NCI-H1436 treated with DMSO at 0.1 percent for 48 hours (cell line): ENCODE measurements around the gene LAPTM4A.
"Not testable (repeated sequence)": the region's sequence is repeated elsewhere in the genome, so short reads cannot be mapped to it uniquely, and the experiment has no call there.

Experiments
- DNase-seq: peaks from one replicate; lab custom pipeline; 2025; lab: John Stamatoyannopoulos, UW

LAPTM4A gene

DNA sequence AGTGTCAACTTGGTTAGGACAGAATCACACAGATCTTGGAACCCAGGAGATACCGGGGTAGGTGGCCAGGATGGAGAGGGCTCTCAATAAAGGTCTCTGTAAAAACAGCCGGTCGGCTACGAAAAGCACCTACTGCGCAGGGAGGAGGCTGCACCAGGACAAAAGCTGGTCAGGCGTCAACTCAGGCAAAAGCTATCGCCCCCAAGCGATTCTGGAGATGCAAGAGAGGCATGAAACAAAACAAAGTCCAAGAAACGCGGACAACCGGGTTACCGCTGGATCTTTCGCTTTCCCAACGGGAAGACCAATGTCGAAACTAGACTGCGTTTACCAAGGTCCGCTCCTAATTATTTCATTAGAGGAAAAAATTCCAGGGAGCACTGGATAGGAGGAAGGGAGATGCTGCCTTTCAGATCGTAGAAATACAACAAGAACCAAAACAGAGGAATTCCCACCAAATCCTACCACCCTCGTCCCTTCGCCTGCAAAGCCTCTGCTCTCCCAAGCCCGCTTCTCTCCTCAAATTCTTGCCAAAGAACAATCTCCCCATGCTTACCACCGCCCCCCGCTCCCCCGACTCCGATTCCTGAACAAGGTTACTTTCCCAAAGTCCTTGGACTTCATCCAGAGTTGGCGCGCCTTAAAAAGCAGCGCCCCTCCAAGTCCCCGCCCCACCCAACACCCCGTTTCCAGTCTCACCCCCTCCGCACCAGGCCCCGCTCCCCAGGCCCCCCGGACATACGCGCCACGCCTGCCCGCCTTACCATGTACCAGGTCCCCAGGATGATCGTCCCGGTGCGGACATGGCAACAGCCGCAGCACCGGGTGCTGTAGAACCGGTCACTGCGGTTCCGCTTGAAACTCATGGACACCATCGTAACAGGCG is 539 bp downstream of the LAPTM4A start:
- no peak for DNase-seq

DNA sequence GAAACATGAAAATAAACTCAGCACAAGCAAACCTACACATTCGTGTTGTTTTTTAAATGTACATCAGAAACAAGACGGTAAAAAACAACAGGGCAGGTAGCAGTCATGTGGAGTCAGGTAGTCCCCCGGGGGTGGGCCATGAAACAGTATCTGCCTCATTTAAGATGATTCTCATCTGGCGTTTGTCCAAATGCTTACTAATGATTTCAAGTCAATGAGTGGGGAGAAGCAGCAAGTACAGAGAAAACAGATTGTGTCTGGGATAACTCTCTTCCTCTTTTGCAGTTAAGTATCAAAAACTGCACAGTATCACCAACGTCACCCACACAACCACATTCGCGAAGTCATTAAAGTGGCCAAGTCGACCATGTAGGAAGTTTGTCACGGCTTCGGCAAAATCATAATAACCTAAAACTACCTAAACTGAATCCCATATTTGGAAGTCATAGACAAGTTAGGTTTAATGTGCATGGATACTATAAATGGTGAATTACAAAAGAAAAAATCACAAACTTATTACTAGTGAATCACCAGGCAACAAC is 1.3 kb downstream of the LAPTM4A start:
- peak; percentile 81 for DNase-seq

DNA sequence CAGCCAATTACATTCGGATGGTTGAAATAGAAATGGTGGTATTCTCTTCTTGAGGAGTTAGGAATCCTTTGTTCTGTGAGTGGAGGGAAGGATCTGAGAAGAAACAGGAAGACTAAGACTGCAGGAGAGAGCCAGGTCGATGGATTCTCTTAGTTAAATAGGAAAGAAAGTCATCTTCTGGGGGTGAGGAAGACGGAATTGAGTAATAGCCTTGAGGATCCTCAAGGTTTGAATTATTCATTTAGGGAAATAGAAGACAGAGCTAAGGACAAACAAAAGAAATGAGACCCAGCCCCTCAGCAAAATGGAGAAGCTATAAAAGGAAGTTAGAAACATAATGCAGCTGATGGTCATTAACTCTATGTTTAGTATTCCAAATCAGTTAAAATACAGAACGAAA is 1.8 kb downstream of the LAPTM4A start:
- DNase-seq: peak; percentile 35

DNA sequence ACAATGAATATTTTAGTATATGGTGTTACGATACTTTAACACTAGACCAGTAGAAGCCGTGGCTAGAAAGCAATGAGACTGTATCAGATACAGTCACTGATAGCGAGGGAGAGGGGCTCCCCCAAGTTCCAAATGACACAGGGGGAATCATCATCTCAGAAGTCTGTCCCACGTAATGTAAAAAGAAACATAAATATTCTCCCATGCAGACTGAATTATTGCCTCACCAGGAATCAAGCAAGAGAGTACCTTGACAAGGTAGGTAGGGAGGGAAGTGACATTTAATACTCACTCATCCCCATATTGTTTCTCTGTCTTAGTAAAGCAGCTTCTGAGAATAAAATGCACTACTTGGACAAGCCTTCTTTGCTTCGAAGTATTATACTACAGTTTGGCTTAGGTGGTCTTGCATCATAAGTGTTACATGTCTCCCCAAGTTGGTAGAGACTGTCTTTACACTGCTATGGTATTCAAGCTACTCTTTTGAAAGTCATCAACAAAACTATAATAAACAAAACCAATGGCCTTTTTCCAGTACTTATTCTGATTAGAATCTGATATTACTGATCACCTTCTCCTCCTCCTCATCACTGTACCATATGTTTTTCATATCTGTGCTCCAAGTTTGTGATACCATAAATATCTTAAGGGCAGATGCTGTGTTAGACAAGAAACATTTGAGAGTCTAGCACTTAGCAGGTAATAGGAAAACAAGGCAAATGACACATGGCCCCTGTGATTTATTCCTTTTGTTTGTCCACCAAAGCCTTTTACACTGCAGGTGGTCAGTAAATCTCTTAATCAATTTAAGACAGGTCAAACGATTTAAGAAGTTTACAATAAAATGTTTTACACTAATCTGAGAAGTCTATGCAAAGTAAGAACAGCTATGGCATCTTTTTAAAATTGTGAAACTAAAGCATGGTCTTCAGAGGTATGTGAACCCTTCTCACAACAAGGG is 2.7 kb downstream of the LAPTM4A start:
- DNase-seq: no peak

DNA sequence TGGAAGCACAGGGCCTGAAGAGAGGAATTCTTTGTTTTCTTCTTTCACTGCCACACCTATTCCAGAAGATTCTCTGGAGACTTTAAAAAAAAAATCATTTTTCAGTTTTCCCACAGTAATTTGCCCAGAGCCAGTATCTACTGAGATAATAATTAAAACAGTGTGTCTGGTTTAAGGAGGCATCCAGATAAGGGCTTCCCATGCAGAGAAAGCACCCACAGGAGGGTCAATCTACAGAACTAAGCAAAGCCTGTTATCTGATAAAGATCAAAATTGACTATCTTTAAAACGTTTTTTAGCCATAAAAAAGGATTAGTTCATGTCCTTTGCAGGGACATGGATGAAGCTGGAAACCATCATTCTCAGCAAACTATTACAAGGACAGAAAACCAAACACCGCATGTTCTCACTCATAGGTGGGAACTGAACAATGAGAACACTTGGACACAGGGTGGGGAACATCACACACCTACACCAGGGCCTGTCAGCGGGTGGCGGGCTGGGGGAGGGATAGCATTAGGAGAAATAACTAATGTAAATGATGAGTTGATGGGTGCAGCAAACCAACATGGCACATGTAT is 5.6 kb downstream of the LAPTM4A start:
- DNase-seq: not testable (repeated sequence)

DNA sequence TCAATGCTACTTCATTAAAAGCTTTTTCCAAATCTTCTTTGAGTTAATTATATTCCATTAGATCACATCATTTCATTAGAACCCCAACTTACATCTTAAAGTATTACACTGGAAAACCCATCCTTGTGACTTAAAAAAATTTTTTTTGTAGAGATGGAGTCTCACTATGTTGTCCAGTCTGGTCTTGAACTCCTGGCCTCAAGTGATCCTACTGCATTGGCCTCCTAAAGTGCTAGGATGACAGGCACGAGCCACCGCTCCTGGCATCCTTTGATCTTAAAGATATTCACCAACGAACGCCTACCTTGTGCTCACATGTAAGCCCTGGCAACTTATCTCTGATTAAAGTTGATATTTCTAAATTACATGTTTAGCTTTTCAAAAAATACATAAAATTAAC is 6.7 kb downstream of the LAPTM4A start:
- DNase-seq: no peak

DNA sequence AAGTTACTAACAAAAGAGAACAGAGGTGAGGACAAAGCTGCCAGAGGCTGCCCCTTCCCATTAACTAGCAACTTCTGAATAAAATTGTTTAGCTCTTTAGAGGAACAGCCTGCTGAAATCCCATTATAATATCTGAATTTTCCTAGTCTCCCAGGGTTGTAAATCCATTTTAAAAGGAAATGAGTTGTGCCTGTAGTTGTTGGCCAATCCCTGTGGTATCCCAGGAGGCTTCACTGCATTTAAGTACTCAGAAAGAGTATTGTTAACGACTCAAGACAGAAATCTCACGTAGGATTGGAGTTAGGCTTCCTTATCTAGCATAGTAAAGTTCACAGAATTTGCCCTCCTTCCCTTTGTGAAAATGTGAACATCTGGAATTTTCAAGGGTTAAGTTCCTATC is 8.9 kb downstream of the LAPTM4A start:
- no peak for DNase-seq

DNA sequence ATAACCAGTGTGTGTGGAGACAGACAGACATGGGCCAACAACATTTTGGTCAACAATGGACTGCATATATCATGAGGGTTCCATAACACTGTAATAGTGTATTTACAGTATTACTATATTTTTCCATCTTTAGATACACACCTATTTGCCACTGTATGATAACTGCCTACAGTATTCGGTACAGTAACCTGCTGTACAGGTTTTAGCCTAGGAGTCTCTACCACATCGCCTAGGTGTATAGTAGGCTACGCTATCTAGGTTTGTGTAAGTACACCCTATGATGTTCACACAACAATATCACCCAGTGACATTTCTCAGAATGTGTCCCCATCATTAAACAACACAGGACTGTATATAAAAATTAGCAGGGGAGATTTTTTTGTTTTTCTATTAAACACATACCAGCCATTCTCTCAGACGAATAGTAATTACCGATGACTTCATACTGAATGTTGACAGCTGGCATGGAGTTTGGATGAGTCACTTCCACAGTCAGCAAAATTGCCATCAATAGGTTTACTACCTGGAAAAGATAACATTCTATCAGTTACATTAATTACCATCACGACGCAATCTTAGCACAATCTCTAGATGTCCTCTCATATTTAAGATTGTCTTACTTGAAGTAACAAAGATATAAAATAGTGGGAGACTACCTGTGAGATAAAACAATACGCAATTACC is 10.8 kb downstream of the LAPTM4A start:
- no peak for DNase-seq

DNA sequence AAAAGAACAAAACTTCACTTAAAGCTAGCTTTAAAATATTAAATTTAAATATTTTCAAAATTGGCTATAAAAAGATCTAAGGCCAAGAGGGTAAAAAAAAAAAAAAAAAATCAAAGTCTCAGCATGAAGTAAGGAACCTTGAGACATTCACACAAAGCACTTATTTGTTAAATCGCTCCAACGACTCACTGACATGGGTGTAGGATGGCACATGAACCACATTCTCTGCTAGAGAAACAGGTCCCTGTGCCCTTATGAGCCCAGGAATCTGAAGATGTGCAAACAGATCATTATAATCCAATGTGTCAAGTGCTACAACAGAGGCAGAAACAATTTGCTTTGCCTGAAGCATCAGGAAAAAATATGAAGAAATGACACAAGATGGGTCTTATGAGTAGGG is 13.8 kb downstream of the LAPTM4A start:
- no peak for DNase-seq

DNA sequence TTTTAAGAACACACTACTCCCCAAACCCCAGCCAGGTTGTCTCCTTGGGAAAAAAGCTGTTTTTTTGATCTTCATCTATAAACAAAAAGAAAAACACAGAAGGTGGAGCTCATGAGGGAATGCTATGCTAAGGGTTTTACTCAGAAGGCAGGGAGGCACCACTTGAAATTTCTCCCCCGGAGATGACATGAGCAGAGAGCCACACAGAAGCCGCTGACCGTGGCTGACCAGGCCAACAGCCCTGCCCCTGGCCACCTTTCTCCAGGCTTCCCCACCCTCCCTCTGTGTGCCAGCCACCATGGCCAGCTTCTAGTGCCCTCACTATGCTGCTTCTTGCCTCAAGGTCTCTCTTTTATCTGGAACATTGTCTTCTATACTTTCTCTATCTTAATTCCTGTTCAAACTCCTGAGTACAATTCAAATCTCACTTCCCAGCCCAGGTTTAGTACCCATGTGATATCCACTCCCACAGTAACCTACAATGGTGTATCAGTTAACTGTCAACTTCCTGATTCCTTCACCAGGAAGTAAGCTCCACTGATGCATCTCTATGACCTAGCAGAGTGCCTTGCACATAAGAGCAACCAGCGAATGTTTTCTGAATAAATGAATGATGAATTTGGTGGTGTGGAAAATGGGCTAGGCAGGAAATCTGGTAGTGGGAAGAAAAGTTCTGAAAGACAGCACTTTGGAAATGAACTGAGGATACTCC is 15.3 kb downstream of the LAPTM4A start:
- DNase-seq: no peak

DNA sequence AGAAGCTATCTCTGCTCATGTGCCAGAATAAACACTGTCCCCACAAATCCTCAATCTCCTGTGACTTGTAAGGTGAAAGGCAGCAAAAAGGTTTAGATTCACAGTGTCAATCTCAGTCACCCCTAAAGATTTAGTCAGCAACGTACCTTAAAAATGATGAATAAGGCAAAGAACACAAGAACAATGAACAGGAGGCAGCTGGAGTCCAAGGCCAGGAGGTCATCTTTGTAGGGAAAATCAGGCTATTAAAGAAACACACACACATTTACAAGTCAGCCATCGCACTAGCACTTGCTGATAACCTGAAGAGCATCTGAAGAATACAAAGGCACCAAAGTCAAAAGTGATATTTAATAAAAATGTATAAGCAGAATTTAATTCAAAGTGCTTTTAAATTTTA is 16.6 kb downstream of the LAPTM4A start:
- DNase-seq: no peak

DNA sequence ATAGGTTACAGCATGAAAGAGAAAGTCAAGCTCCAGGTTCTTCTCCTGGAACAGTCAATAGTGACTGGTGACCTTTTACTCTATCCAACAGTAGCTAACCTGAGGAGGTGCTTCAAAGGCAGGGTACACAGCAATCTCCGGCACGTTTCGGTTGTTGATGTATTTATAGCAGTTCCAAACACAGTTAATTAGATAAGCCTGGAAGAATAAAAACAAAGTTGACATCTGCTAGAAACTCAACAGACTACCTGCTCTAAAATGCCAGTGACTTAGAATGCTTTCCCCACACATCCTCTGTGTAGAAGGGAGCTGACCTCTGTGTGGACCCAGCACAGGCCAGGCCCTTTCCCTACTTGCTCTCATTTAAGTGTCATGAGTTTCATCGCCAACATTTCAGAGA is 17.2 kb downstream of the LAPTM4A start:
- DNase-seq: no peak

DNA sequence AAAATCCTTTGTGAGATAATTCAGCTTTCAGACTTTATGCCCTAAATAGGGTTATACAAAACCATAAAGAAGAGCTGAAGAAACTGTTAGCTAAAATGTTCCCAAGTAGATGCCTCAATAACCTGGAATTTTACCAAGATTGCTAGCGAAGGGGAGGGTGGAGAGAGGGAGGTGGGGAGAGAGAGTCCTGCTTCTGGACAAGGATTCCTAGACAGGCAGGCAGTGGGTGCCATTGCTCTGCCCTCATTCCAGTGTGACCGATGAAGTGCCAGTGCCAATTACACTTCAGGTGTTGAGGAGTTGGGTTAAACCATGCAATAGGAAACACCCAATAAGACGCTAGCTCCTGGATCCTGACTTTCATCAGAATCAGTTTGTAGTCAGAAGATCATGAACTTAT is 18.1 kb downstream of the LAPTM4A start:
- no peak for DNase-seq

DNA sequence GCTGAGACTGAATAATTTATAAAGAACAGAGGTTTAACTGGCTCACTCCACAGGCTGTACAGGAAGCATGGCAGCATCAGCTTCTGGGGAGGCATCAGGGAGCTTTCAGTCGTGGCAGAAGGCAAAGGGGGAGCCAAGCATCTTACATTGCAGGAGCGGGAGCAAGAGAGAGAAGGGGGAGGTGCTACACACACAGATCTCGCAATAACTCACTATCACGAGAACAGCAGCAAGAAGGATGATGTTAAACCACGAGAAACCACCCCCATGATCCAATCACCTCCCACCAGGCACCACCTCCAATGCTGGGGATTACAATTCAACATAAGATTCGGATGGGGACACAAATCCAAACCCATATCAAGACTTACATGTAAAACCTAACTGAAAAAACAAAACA is 21.2 kb downstream of the LAPTM4A start:
- DNase-seq: no peak

DNA sequence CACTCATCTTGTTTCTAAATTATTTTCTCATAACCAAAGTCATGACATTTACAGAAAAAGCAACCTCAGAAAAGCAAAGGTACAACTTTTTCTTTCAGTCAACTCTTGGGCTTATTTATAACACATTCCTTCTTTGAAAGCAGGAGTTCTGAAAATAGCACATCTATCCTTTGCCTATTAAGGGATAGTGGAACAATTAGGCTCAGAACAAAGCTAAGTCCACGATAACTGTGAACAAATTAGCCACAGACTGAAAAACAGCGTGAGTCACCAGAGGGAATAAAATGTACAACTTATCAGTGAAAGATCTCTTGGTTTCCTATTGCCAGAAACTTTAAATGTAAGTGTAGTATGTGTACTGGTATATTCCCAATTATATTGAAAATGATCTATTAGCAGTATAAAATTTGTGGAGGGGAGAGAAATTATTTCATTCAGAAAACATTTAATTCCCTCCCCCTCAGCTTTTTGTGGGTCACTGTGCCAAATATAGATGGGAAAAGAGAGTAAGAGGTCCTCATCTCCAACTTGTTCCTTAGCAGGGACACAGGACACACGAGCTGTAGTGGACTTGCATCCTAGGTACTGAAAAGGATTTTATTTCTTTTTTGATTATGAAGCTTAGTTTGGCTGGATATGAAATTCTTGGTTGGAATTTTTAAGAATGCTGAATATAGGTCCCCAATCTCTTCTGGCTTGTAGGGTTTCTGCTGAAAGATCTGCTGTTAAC is 23.6 kb downstream of the LAPTM4A start:
- no peak for DNase-seq

DNA sequence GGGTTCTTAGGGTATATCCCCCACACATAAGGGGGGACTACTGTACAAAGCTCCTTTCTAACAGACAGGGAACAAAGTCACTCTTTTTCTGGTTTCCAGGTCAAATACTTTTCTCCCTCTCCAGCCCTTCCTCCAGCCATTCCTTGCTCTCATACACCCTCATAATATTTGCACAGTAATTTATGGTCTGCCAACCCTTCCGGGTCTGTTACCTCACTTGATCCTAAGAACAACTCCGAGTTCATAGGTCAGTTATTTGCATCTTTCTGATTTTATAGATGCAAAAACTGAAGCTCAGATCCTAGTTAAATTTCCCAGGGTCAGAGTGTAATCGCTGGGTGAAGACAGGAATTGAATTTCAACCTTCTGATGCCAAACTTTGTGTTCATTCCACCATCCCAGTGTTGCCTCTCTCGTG is 24.2 kb downstream of the LAPTM4A start:
- no peak for DNase-seq

DNA sequence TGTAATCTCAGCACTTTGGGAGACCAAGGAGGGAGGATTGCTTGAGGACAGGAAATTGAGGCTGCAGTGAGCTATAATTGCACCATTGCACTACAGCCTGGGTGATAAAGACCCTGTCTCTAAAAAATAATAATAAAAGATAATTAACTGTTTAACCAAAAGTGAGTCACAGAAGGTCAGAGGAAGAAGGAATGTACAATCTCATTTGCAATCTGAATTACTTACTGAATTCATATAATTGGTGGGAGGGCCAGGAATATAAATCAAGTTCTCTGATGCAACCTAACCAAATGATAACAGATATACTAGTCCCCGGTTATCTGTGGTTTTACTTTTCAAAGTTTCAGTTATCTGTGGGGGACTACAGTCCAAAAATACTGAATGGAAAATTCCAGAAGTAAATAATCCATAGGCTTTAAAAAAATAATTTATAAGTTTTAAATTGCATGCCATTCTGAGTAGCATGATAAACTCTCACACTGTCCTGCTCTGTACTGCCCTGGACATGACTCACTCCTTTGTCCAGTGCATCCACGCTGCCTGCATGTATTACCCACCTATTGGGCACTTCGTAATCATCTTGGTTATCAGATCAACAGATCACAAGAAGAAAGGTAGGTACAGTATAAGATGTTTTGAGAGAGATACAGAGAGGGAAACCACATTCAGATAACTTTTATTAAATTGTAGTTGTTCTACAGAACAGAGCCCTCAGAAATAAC is 26.2 kb downstream of the LAPTM4A start:
- DNase-seq: no peak

DNA sequence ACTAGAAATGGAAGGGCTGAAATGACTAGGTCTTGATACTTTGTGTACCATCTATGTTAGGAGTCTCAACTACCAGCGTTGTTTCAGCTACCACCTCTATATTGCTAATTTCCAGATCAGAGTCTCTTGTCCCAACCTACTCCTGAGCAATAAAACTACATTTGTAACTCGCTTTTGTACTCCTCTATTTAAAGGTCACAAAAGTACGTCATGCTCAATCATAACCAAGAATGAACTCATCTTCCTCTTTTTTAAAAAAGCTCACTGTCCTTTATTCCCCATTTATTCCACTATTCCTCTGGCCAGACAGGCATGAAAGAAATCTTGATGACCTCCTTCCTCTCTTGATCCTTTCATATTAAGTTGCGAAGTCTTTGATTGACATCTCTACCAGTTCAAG is 27.7 kb downstream of the LAPTM4A start:
- no peak for DNase-seq

DNA sequence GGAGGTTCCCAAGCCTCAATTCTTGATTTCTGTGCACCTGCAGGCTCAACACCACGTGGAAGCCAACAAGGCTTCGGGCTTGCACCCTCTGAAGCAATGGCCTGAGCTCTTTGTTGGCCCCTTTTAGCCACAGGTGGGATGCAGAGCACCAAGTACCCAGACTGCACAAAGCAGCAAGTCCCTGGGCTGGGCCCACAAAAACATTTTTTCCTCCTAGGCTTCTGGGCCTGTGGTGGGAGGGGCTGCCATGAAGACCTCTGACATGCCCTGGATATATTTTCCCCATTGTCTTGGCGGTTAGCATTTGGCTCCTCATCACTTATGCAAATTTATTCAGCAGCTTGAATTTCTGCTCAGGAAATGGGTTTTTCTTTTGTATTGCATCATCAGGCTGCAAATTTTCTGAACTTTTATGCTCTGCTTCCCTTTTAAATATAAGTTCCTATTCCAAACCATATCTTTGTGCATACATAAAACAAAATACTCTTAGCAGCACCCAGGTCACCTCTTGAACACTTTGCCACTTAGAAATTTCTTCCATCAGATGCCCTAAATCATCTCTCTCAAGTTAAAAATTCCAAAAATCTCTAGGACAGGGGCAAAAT is 29.9 kb downstream of the LAPTM4A start:
- no peak for DNase-seq
